ENCODE results near the gene PPP3CA.

The PPP3CA gene

DNA sequence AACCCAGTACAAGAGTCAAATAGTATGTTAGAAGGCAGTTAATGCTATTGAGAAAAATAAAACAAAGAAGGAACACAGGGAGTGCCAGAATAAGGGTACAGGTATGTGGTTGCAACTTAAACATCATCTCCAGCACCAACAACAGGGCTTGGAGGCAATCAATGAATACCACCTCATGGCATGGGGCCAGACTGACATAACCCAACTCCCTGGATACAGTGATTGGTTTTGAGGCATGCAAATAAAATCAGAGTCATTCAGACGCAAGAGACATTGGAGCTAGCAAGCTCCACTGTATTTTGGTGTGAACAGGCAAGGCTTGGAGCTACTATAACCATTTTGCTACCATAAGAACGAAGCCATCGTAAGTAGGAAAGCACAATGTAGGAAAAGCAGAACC lies 56.7 kb downstream of the PPP3CA start:
- no peaks in the 10 kb centered on the region for H3K79me1 ChIP-seq (ENCODE audit: low read length)
- no peak overlapping the region for H3K4ac ChIP-seq (ENCODE audit: low read depth, low read length)
- H2AK5ac ChIP-seq (ENCODE audit: low read length) = no peak overlapping the region
- no peaks in the 10 kb centered on the region for H3K9me3 ChIP-seq (ENCODE audit: insufficient read depth, low read depth, low read length)
- no peak overlapping the region for H2AFZ ChIP-seq (ENCODE audit: insufficient read depth, low read length, poor library complexity)
- H2BK12ac ChIP-seq (ENCODE audit: low read length) = no peak overlapping the region
- no peaks in the 10 kb centered on the region for H3K79me2 ChIP-seq (ENCODE audit: control insufficient read depth, insufficient read depth, low read length, poor library complexity)
- no peaks in the 10 kb centered on the region for H3K27me3 ChIP-seq (ENCODE audit: insufficient read depth, low read length)
- H3K9ac ChIP-seq (ENCODE audit: low read length) = no peak overlapping the region
- no peak overlapping the region for H3K18ac ChIP-seq (ENCODE audit: low read length)
- no peak overlapping the region for H3K23ac ChIP-seq (ENCODE audit: low read length)
- H3K4me3 ChIP-seq (ENCODE audit: low read depth, low read length) = no peak overlapping the region
- H2BK5ac ChIP-seq (ENCODE audit: low read depth, low read length, poor library complexity) = no peak overlapping the region
- DNase-seq = no peak
- WGBS (ENCODE audit: extremely low coverage, insufficient coverage, insufficient read length) = no CpG with 5 or more reads among the region's 3 CpGs
- H3K27ac ChIP-seq (ENCODE audit: low read depth, low read length) = no peak overlapping the region
- H4K8ac ChIP-seq (ENCODE audit: low read depth, low read length) = no peak overlapping the region
- H3K4me2 ChIP-seq (ENCODE audit: low read length) = no peak overlapping the region
- no peak overlapping the region for H2BK120ac ChIP-seq (ENCODE audit: insufficient read depth, low read length, poor library complexity)
- H3K14ac ChIP-seq (ENCODE audit: low read length) = no peak overlapping the region
- H3K4me1 ChIP-seq (ENCODE audit: control insufficient read depth in 1 of 2, insufficient read depth in 2 of 2, low read length in 2 of 2) = no peaks in the 10 kb centered on the region
- no peaks in the 10 kb centered on the region for H3K36me3 ChIP-seq (ENCODE audit: control insufficient read depth in 1 of 2, insufficient read depth in 2 of 2, low read length in 2 of 2)
- no peak overlapping the region for H4K12ac ChIP-seq (ENCODE audit: low read depth, low read length)
- H4K91ac ChIP-seq (ENCODE audit: low read depth, low read length) = no peak overlapping the region

DNA sequence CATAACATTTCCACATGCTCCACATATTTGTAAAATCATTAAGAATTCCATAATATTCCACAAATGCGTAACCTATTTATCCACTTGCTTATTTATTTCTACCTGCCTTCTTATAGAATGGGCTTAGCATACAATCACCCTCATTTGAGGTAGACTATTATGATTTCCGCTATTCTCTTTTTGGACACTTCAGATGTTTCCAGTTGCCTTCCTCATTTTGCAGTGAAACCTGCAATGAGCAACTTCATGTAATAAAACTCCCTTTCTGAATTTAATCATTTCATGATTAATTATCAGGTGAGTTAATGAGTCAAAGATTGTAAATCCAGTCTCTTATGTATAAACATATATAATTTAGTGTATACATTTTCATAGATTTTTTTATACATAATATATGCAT lies 58.0 kb downstream of the PPP3CA start:
- H4K8ac ChIP-seq (ENCODE audit: low read depth, low read length) = no peak overlapping the region
- no peak overlapping the region for H4K12ac ChIP-seq (ENCODE audit: low read depth, low read length)
- H2BK120ac ChIP-seq (ENCODE audit: insufficient read depth, low read length, poor library complexity) = no peak overlapping the region
- no peak overlapping the region for H2AK5ac ChIP-seq (ENCODE audit: low read length)
- no peak overlapping the region for H3K4me2 ChIP-seq (ENCODE audit: low read length)
- H3K14ac ChIP-seq (ENCODE audit: low read length) = no peak overlapping the region
- DNase-seq = no peak
- no CpG with 5 or more reads among the region's 2 CpGs for WGBS (ENCODE audit: extremely low coverage, insufficient coverage, insufficient read length)
- H3K18ac ChIP-seq (ENCODE audit: low read length) = no peak overlapping the region
- no peaks in the 10 kb centered on the region for H3K36me3 ChIP-seq (ENCODE audit: control insufficient read depth in 1 of 2, insufficient read depth in 2 of 2, low read length in 2 of 2)
- no peak overlapping the region for H3K4me3 ChIP-seq (ENCODE audit: low read depth, low read length)
- no peaks in the 10 kb centered on the region for H3K79me2 ChIP-seq (ENCODE audit: control insufficient read depth, insufficient read depth, low read length, poor library complexity)
- H2BK12ac ChIP-seq (ENCODE audit: low read length) = no peak overlapping the region
- H3K9ac ChIP-seq (ENCODE audit: low read length) = no peak overlapping the region
- no peaks in the 10 kb centered on the region for H3K4me1 ChIP-seq (ENCODE audit: control insufficient read depth in 1 of 2, insufficient read depth in 2 of 2, low read length in 2 of 2)
- no peaks in the 10 kb centered on the region for H3K27me3 ChIP-seq (ENCODE audit: insufficient read depth, low read length)
- no peak overlapping the region for H2BK5ac ChIP-seq (ENCODE audit: low read depth, low read length, poor library complexity)
- no peak overlapping the region for H3K23ac ChIP-seq (ENCODE audit: low read length)
- no peak overlapping the region for H4K91ac ChIP-seq (ENCODE audit: low read depth, low read length)
- H3K79me1 ChIP-seq (ENCODE audit: low read length) = no peaks in the 10 kb centered on the region
- H3K4ac ChIP-seq (ENCODE audit: low read depth, low read length) = no peak overlapping the region
- no peak overlapping the region for H3K27ac ChIP-seq (ENCODE audit: low read depth, low read length)
- H2AFZ ChIP-seq (ENCODE audit: insufficient read depth, low read length, poor library complexity) = no peak overlapping the region
- no peaks in the 10 kb centered on the region for H3K9me3 ChIP-seq (ENCODE audit: insufficient read depth, low read depth, low read length)

DNA sequence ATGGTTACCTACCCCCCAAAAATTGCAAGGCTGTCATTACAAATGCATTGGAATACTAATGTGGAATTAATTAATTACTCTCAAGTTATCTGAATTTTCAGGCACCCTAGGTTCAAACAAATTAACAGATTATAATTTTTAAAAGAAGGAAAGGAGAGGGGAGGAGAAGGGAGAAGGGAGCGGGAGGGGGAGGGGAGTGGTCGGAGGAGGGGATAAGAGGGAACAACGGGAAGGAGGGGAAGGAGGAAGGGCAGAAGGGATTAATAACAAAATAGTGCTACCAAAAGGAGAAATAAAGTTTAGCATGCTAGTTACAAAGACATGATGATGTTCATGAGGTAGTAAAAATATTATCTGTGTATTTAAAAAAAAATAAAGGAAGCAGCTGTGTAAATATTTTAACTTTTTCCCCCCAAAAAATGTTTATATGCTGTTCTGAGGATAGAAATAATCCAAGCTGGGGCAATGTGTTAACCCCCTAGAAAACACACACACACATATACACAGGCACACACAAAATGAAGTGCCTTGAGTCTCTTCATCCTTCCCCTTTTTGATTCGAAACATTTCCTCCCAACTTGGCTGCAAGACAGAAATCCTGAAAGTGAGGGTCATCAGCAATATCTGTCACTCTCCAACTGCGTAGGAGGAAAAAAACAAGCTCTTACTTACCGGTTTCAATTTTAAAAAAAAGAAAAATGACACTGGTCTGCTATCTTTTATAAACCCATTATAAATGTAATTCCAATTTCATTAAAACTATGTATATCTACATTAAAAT lies 58.8 kb downstream of the PPP3CA start:
- 100% methylated on average over 3 of the region's 6 CpGs for WGBS (ENCODE audit: extremely low coverage, insufficient coverage, insufficient read length)
- no peak overlapping the region for H3K27ac ChIP-seq (ENCODE audit: low read depth, low read length)

DNA sequence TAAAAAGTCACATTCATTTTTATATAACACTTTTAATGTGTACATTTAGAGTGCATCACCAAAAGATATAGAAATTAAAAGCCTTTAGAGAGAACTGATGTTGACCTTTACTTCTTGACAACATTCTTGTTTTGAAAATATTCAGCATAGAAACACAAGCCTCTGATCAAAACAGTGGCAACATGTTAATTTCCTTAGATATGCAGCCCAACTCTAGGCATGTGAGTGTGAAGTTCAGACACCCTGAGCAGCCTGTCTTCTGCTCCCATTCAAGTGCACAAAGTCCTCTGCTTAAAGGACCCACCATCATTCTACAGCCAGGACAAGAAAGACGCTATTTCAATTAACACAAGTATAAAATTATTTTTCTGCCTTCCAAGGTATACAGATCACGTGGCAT lies 60.0 kb downstream of the PPP3CA start:
- no peaks in the 10 kb centered on the region for H3K4me1 ChIP-seq (ENCODE audit: control insufficient read depth in 1 of 2, insufficient read depth in 2 of 2, low read length in 2 of 2)
- H3K4ac ChIP-seq (ENCODE audit: low read depth, low read length) = no peak overlapping the region
- H3K18ac ChIP-seq (ENCODE audit: low read length) = no peak overlapping the region
- H3K23ac ChIP-seq (ENCODE audit: low read length) = no peak overlapping the region
- H3K9me3 ChIP-seq (ENCODE audit: insufficient read depth, low read depth, low read length) = no peaks in the 10 kb centered on the region
- no peak overlapping the region for H3K4me2 ChIP-seq (ENCODE audit: low read length)
- no peak overlapping the region for H2BK5ac ChIP-seq (ENCODE audit: low read depth, low read length, poor library complexity)
- no CpG with 5 or more reads among the region's 2 CpGs for WGBS (ENCODE audit: extremely low coverage, insufficient coverage, insufficient read length)
- H2BK12ac ChIP-seq (ENCODE audit: low read length) = no peak overlapping the region
- H2AK5ac ChIP-seq (ENCODE audit: low read length) = no peak overlapping the region
- no peak for DNase-seq
- no peak overlapping the region for H3K9ac ChIP-seq (ENCODE audit: low read length)
- no peak overlapping the region for H2AFZ ChIP-seq (ENCODE audit: insufficient read depth, low read length, poor library complexity)
- no peaks in the 10 kb centered on the region for H3K79me1 ChIP-seq (ENCODE audit: low read length)
- H2BK120ac ChIP-seq (ENCODE audit: insufficient read depth, low read length, poor library complexity) = no peak overlapping the region
- H4K91ac ChIP-seq (ENCODE audit: low read depth, low read length) = no peak overlapping the region
- no peak overlapping the region for H3K27ac ChIP-seq (ENCODE audit: low read depth, low read length)
- H3K14ac ChIP-seq (ENCODE audit: low read length) = no peak overlapping the region
- H3K36me3 ChIP-seq (ENCODE audit: control insufficient read depth in 1 of 2, insufficient read depth in 2 of 2, low read length in 2 of 2) = no peaks in the 10 kb centered on the region
- H3K79me2 ChIP-seq (ENCODE audit: control insufficient read depth, insufficient read depth, low read length, poor library complexity) = no peaks in the 10 kb centered on the region
- H3K4me3 ChIP-seq (ENCODE audit: low read depth, low read length) = no peak overlapping the region
- H3K27me3 ChIP-seq (ENCODE audit: insufficient read depth, low read length) = no peaks in the 10 kb centered on the region
- no peak overlapping the region for H4K12ac ChIP-seq (ENCODE audit: low read depth, low read length)
- H4K8ac ChIP-seq (ENCODE audit: low read depth, low read length) = no peak overlapping the region

More for the DNA sequence above, 58.8 kb downstream of the PPP3CA start:
- H2BK120ac ChIP-seq (ENCODE audit: insufficient read depth, low read length, poor library complexity) = no peak overlapping the region
- DNase-seq = no peak
- H3K79me1 ChIP-seq (ENCODE audit: low read length) = no peaks in the 10 kb centered on the region
- H2BK12ac ChIP-seq (ENCODE audit: low read length) = no peak overlapping the region
- no peak overlapping the region for H3K14ac ChIP-seq (ENCODE audit: low read length)
- no peak overlapping the region for H3K18ac ChIP-seq (ENCODE audit: low read length)
- no peak overlapping the region for H4K12ac ChIP-seq (ENCODE audit: low read depth, low read length)
- H4K91ac ChIP-seq (ENCODE audit: low read depth, low read length) = no peak overlapping the region
- no peaks in the 10 kb centered on the region for H3K36me3 ChIP-seq (ENCODE audit: control insufficient read depth in 1 of 2, insufficient read depth in 2 of 2, low read length in 2 of 2)
- no peaks in the 10 kb centered on the region for H3K9me3 ChIP-seq (ENCODE audit: insufficient read depth, low read depth, low read length)
- no peak overlapping the region for H4K8ac ChIP-seq (ENCODE audit: low read depth, low read length)
- no peak overlapping the region for H3K9ac ChIP-seq (ENCODE audit: low read length)
- H3K4ac ChIP-seq (ENCODE audit: low read depth, low read length) = no peak overlapping the region
- no peak overlapping the region for H2BK5ac ChIP-seq (ENCODE audit: low read depth, low read length, poor library complexity)
- H3K4me1 ChIP-seq (ENCODE audit: control insufficient read depth in 1 of 2, insufficient read depth in 2 of 2, low read length in 2 of 2) = no peaks in the 10 kb centered on the region
- no peak overlapping the region for H2AK5ac ChIP-seq (ENCODE audit: low read length)
- H3K4me3 ChIP-seq (ENCODE audit: low read depth, low read length) = no peak overlapping the region
- no peak overlapping the region for H3K4me2 ChIP-seq (ENCODE audit: low read length)
- no peaks in the 10 kb centered on the region for H3K27me3 ChIP-seq (ENCODE audit: insufficient read depth, low read length)
- H2AFZ ChIP-seq (ENCODE audit: insufficient read depth, low read length, poor library complexity) = no peak overlapping the region
- no peaks in the 10 kb centered on the region for H3K79me2 ChIP-seq (ENCODE audit: control insufficient read depth, insufficient read depth, low read length, poor library complexity)
- no peak overlapping the region for H3K23ac ChIP-seq (ENCODE audit: low read length)
